Mucosa of gallbladder (tissue), 1 donor: ENCODE results near the gene PLAAT2. TPM values are rescaled to one million over a fixed set of nuclear protein-coding genes. Genes with fewer than 3 reads are reported as not detected.
A peak's percentile ranks its signal among the peaks of the same experiment; 100 is the strongest.
"Not testable (repeated sequence)": the region's sequence is repeated elsewhere in the genome, so short reads cannot be mapped to it uniquely, and the experiment has no call there.

Experiments
- DNase-seq: peaks from one replicate; pipeline ENCODE4 v3.0.0-alpha.2; 2020; ENCODE audit warnings: low spot score
- total RNA-seq: library from RNA; stranded (reverse); gene quantifications from one replicate; pipeline ENCODE4 v1.2.1, GENCODE V29; 2021
- donor health status: DM: no; HTN: no; CAD: no.

Gene PLAAT2
- total RNA-seq, 1 donor from 2014 or later = 2.1 TPM

DNA sequence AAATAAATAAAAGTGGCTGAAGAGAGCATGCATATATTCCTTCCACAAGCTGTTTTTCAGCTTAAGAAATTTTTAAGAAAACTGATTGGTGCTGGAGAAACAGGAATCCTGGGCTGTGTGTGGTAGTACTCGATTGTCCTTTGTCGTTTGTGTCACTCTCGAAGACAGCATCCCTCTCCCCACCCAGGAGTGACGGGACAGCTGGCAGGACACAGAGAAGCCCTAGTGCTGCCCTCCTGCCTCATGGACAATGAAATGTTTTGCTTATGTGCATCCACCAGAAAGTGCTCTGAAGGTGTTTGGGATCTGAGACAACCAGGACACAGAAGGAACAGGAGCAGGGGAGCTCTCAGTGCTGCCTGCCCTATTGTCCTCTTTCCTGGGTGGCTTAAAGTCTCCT is 13.8 kb downstream of the PLAAT2 start:
- DNase-seq = no peak

DNA sequence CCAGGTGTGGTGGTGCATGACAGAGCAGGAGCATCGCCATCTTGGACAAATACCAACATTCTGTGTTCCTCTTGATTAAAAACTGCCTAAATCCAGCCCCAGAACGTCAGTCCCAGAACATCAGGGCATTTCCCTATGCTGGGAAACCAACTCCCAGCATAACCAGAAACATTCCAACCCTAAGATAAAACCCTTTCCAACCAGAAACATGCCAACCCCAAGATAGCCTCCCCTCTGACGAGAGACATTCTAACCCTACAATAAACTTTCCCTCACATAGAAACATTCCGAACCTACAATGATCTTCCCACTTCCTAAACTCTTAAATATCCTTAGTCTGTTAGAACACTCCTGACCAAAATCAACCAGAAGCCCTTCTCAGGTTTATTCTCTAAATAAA is 15.0 kb downstream of the PLAAT2 start:
- DNase-seq = no peak

DNA sequence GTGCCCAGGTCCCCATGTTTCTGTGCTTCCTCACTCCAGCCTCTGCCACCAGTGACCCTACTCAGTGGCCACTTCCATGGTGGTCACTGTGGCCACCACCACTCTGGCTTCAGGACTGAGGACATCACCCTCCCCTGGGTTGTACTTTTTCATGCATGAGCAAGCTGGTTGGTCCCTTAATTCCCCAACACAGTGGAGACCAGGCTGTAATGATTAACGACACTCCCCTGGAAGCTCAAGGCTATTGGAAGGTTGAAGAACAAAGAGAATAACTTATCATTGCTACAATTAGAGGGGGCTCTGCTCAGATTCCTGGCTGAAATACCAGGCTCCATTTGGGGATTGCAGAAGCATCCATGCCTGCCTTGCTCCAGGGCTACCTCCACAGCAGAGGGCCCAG is 16.1 kb downstream of the PLAAT2 start:
- no peak for DNase-seq

DNA sequence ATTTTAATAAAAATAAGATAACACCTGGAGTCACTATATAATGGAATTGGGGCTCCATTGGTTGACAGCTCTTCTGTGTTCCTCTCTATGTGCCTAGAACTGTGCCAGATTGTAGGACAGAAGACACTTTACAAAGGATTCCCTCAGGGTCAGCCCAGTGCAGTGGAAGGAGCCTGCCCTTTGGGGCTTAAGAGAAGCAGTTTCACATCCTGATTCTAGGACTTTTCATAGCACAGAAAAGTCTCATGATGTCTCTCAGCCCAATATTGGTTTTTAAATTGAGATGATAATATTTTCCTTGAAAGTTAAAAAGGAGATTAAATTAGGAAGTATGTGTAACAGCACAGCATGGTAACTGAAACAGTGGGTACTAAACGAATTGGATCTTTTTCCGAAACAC is 19.5 kb downstream of the PLAAT2 start:
- DNase-seq = no peak

DNA sequence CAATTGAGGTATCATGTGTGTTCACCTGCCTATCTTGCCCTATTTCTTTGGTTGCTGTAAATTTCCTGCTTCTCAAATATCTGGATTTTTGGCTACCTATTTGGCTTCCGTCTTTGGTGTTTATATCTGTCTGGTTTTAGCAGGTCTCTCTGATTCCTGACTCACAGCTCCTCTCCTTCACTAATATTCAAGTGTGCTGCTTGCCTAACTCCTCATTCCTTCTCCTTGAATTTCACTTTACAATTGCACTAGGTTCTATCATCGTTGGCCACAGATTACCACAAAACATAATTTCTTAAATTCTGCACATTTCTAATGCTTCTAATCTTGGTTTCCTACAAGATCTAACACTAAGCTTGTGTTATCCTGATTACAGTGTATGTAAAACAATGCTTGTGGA is 20.7 kb downstream of the PLAAT2 start:
- DNase-seq = not testable (repeated sequence)

DNA sequence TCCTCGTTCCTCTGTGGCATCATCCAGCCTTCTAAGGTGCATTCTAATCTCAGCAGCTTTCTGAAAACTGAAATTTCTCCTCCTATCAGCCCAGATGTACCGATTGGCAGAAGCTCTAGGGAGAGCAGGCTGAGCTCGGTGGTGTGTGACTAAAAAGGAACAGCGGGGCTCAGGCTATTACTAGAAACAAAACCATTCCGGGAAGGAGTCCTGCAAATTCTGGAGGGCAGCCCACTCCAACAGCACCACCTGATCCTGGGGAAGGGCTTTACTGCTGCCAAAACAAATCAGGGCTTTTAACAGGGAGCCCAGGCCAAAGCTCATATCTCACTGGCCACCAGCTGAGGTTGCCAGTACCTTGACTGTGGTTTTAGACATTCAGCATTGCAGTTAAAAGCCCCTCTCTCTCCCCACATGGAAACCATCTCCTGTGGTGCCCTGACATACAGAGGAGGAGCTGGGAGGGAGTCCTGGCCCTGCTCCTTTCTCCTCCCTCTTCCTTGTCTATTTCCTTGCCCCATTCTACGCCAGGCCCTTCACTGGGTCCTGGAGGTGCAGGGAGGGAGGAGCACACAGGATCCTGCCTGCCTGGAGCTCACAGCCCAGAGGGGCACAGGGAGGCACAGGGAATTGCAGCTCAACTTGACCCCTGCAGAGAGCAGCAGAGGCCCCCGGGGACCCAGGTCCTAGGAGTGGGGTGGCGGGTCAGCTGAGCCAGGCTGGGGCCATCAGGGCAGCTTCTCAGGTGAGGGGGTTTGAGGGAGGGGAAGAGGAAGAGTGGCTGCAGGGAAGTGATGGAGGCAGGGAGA is 25.7 kb downstream of the PLAAT2 start:
- peak; percentile 50 for DNase-seq

DNA sequence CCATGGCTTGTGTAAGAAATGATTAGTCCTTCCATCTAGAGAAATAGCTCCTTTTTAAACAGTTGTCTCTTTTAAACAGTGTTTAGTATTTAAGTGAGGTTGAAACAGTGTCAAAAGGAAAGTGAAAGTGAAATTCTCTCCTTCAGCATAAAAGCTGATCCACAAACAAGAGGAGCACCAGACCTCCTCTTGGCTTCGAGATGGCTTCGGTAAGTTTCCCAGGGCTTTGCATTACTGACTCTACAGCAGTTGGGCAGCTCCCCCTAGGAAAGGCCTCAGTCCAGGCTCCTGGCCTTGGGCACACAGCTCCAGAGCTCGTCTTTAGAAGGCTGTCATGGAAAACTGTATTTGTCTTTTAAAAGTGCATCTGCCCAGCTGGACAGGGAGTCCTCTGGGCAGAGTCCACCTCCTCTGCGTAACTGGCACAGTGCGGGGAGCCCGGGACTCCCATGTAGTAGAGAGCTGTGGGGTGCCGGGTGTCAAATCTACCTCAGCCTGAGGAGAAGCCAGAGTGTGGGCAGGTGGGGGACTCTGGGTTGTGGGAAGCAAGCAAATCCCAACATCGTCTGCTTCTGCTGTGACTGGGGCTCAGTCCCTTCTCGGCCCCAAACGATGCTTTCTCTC is 26.4 kb downstream of the PLAAT2 start, which contains the start of gene PLAAT4:
TSS of gene PLAAT4 (plus strand) at position 140 of the 624 bp plus-strand sequence. CDS start at position 201, 61 bp downstream.
- DNase-seq = peak; percentile 39

DNA sequence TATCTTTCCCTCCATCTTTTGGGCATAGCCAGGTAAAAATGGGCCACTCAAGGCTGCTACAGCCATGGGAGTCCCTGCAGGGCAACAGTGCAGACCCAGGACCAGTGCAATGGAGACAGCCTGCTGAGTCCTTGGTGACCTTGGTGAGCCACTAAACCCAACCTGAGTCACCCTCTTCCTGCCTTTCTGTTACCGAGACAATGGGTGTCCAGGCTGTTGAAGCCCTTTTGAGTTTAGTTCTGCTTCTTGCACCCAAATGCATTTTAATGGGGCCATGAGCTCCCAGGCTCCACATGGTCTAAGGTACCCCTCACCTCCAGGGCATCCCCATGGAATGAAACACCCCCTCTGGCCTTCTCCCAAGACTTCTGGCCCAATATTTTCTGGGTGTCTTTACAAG is 27.4 kb downstream of the PLAAT2 start:
- DNase-seq = no peak

DNA sequence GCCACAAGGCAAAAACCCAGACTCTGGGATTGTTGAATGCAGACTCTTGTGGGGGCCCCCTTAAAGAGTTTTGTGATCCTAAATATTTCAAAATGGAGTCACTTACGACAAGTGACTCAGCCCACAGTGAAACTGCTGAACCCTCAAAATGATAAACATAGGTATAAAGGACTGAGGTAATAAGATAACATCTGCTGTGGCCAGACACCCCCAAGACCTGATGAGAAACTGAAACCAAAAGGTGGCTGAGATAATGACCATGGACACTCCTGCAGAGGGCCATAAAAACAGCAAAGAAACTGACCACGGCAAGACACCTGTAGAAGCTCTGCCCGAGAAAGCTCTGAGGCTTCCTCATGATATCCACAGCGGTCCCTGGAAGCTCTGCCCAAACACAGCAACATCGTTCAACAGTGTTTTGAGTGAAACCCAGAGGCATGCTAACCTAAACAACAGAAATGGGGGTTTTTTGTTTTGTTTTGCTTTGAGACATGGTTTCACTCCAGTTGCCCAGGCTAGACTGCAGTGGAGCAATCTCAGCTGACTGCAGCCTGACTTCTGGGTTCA is 28.2 kb downstream of the PLAAT2 start:
- no peak for DNase-seq

DNA sequence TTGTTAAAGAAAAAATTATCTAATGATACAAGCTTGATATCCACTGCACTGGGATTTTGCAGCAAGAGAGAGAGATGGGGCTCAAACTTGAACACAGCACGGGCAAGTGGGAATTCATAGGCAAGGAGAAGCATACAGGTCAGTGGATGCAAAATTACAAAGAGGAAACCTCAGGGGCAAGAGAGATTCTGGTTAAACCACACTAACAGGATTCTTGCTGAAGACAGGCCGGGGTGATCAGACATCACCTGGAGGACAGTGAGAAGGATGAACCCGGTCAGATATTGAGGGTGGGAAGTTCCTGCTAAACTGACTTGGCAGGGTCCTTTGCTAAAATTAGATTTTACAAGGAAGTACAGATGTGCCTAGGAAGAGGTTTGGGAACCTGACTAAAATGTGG is 29.1 kb downstream of the PLAAT2 start:
- no peak for DNase-seq

DNA sequence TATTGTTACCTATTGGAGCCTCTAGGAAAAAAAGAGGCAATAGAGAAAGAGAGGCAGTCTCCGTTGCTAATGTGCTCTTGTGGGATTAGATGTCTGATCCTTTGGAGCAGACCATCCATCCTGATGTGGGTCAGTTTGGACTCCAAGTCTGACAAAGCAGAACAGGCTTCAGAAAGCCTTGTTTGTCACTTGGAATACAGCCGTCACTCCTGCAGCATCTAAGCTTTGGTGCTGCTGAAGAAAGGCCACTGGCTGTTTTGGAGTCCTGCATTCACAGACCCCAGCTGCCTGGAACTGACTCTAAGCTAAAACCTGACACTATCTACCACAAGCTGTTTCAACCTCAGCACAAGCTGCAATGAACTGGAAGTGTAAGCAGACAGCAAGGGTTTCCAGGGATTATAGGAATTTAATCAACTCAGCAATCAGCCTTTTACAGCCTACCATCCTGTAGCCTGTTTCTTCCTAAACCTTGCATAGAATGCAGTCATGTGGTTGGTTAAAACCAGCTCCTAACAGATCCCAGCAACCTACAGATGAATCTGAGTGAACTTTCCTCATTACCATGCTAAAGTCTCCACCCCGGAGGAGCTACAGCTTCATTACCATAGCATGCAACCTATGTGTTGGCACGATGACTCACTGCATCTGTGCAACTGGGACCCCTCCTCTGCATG is 30.2 kb downstream of the PLAAT2 start:
- no peak for DNase-seq

DNA sequence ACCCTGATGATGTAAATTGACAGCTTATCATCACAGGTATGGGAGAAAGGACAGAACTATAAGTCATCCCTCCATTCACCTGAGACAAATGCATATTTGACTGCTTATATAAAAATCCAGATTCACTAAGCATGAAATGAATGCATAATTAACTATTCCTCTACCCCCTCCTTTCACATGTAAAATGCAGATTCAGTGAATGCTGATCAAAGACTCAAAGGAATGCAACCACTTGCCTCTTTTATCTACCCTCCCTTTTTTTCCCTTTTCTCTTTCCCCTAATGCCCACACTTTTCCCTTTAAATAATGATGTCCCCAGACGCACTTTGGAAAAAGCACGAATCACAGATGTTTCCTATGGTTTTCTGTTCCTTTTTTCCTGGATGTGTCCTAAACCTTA is 31.1 kb downstream of the PLAAT2 start:
- no peak for DNase-seq

DNA sequence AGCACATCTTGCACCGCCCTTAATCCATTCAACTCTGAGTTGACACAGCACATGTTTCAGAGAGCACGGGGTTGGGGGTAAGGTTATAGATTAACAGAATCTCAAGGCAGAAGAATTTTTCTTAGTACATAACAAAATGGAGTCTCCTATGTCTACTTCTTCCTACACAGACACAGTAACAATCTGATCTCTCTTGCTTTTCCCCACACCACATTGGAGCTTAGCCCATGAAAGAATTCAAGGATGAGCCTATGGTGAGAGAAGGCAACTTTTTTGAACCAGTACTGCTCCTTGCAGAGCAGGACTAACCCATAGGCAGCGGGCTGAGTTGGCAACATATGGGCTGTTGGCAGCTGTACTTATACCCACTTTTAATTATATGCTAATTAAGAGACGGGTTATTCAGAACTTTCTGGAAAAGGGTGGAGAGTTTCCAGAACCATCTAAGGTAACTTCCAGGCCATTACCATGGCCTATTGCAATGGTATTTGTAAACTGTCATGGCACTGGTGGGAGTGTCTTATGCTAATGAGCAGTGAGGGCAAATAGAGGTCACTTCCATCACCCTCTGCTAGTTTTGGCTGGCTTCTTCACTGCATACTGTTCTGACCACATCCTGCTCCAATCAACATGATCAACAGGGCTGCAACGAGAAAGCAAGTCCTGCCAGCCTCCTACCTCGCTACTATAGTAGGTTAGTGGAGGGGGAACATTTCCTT is 31.9 kb downstream of the PLAAT2 start:
- DNase-seq = peak; percentile 51

DNA sequence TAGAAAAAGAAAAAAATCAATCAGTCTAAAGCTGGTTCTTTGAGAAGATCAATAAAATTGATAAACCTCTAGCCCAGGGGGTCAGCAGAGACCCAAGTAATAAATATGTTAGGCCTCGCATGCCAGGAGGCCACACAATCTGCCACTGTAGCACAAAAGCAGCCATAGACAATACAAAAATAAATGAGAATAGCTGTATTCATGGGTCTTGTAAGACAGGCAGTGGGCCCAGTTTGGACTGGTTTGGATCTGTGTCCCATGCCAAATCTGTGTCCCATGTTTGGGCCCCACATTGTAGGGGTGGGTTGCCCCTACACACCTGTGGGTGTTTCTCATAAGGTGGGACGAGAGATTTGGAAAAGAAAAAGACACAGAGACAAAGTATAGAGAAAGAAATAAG is 33.2 kb downstream of the PLAAT2 start:
- DNase-seq = no peak

DNA sequence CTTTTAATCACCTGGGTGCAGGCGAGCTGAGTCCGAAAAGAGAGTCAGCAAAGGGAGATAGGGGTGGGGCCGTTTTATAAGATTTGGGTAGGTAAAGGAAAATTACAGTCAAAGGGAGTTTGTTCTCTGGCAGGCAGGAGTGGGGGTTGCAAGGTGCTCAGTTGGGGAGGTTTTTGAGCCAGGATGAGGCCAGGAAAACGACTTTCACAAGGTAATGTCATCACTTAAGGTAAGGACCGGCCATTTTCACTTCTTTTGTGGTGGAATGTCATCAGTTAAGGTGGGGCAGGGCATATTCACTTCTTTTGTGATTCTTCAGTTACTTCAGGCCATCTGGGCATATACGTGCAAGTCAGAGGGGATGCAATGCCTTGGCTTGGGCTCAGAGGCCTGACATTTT is 33.8 kb downstream of the PLAAT2 start:
- DNase-seq = not testable (repeated sequence)

DNA sequence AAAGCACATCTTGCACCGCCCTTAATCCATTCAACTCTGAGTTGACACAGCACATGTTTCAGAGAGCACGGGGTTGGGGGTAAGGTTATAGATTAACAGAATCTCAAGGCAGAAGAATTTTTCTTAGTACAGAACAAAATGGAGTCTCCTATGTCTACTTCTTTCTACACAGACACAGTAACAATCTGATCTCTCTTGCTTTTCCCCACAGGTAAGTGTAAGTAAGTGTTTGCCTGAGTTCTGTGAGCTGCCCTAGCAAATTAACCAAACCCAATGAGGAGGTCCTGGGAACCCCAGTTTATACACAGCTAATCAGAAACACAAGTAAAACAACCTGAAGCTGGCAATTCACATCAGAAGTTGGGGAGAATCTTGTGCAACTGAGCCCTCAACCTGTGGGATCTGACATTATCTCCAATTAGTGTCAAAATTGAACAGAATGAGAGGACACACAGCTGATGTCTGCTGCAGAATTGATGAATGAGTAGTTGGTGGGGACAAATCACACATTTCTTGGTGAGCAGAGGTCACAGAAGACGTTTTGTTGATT is 34.4 kb downstream of the PLAAT2 start:
- DNase-seq = not testable (repeated sequence)

DNA sequence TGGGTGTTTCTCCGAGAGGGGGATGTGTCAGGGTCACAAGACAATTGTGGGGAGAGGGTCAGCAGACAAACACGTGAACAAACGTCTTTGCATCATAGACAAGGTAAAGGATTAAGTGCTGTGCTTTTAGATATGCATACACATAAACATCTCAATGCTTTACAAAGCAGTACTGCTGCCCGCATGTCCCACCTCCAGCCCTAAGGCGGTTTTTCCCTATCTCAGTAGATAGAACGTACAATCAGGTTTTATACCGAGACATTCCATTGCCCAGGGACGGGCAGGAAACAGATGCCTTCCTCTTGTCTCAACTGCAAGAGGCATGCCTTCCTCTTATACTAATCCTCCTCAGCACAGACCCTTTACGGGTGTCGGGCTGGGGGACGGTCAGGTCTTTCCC is 35.0 kb downstream of the PLAAT2 start:
- not testable (repeated sequence) for DNase-seq

DNA sequence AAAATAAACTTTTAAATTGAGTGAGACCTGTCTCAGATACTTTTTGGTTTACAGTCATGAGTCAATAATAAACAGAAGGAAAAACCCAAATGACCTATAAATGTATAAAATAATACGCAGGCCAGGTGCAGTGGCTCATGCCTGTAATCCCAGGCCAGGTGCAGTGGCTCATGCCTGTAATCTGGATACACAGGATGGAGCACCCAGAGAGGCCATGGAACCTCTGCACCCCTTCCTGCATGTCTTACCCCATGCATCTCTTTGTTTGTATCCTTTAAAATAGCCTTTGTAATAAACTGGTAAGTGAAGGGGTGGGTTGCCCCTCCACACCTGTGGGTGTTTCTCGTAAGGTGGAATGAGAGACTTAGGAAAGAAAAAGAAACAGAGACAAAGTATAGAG is 35.5 kb downstream of the PLAAT2 start:
- DNase-seq = no peak

DNA sequence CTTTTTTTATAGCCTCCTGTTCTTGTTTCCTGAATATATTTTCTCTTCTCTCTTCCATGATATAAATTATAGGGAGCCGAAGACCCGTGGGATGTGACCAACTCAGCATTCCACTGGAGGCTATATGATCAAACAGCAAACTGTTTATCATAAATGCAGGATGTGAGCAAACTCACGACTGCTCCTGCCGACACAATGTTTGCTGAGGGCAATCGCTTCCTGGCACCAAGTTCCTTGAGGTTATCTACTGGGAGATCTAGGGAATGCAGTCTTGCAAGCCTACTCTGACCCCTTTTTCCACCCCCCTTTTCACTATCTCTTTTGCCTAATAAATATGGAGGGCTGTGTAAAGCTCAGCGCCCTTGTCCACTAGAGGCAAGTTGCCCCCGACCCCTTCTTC is 40.0 kb downstream of the PLAAT2 start:
- DNase-seq = no peak

DNA sequence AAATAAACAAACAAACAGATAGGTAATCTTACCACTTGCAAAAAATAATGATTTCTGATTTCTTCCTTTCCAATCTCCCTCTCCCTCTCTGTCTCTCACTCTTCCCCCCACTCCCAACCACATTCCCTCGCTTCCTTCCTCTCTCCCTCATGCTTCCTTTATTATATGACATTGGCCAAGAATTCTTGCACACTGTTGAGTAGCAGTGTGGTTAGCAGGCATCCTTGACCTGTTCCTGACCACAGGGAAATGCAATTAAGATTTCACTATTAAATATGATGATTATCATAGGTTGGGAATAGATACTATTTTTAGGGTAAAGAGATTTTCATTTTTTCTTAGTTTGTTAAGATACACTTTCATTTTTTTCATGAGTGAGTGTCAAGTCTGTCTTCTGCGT is 41.3 kb downstream of the PLAAT2 start:
- no peak for DNase-seq

DNA sequence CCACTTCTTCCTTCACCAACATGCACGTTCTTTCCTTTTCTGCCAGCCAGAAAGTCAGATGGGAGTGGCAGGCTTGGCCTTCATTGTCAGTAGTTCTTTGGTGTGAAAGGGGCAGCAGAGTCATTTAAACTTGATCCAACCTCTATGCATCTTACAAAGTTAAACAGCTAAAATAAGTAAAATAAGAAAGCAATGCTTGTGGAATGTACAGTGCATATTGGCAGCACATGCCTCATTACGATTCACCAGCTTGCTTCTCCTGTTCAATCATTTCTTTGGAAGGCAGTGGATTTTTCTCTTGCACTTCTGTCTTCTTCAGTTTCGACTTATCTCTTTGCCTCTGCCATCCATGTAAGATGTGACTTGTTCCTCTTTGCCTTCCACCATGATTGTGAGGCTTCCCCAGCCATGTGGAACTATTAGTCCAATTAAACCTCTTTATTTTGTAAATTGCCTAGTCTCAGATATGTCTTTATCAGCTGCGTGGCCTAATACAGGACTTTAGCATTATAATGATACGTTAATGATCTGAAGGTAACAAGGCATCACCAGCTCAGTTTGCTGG is 42.5 kb downstream of the PLAAT2 start:
- no peak for DNase-seq
